ENCODE measurements around the gene ABLIM1. TPM values are rescaled to one million over a fixed set of nuclear protein-coding genes. Genes with fewer than 3 reads are reported as not detected.

ABLIM1 gene
- total and polyA plus RNA-seq, 10 of the 15 experiments (the other 5 are each of a cell fraction or from before 2014, with no cell fraction given): 14.2 to 50.5 (median 28.1) TPM

GRCh38 chr10:114624951-114625780 is 32.9 kb downstream of the ABLIM1 start (continued):
- TF ChIP-seq CTCF (IDR thresholded peaks at IDR 0.05 in 2 of 3, conservative IDR thresholded peaks at IDR 0.05 in 1 of 3; ENCODE audit: control insufficient read depth in 2 of 3, extremely low read depth in 1 of 3, insufficient read depth in 1 of 3, low read depth in 3 of 3, low read length in 3 of 3): no peak

- Histone ChIP-seq H3K9me3 (replicated peaks; ENCODE audit: control insufficient read depth, insufficient read depth, low read length) (no peaks in the 10 kb centered on the region; the same call in 2 of the 3 replicates), H3K4me2 (ENCODE audit: control insufficient read depth, insufficient read depth) (no peak overlapping the region), H3K4me3 (no peak overlapping the region), H3K4me1 (ENCODE audit: control insufficient read depth, insufficient read depth, low read length) (no peaks in the 10 kb centered on the region), H3K27me3 (replicated peaks in 1 of 2; ENCODE audit: control insufficient read depth in 2 of 2, insufficient read depth in 2 of 2, low read length in 1 of 2) (peaks cover 0 to 3% of the 10 kb centered on the region in 2 experiments; a peak in 2 of 4 replicates), H3K36me3 (ENCODE audit: control insufficient read depth in 2 of 2, insufficient read depth in 2 of 2, low read length in 1 of 2) (no peaks in the 10 kb centered on the region), H3K9ac (ENCODE audit: control insufficient read depth, insufficient read depth, low read length) (no peak overlapping the region), H3K27ac (ENCODE audit: control insufficient read depth, insufficient read depth) (no peak overlapping the region), H2AFZ (ENCODE audit: control insufficient read depth, low read depth, low read length) (no peak overlapping the region), H3K79me2 (ENCODE audit: control insufficient read depth, insufficient read depth, low read length) (no peaks in the 10 kb centered on the region), H4K20me1 (ENCODE audit: control insufficient read depth, insufficient read depth) (no peaks in the 10 kb centered on the region)
- in situ Hi-C loops (cut with MboI): no loop called here
- intact Hi-C loops (cut with micrococcal nuclease; ENCODE audit: unreplicated experiment): no loop called here
- no peak for TF ChIP-seq JUNB (IDR thresholded peaks at IDR 0.05)
- ChIA-PET RAD21 (ENCODE audit: unreplicated experiment) (no interaction called here), SMC1A (ENCODE audit: uncharacterized antibody, unreplicated experiment) (no interaction called here), CTCF (no interaction called here), POLR2A (no interaction called here)
- 24% methylated on average over 2 of the region's 2 CpGs for WGBS (ENCODE audit: insufficient coverage, insufficient replicate concordance, low lambda C conversion rate, missing lambda C conversion rate)
- no TSS peak for BruUV-seq (replicated peaks)
- DNase-seq (ENCODE audit: low read depth, low spot score) (no peak), FAIRE-seq (no peak), ATAC-seq (no peak)
These were observed 33.7 kb downstream of the ABLIM1 start for GRCh38 chr10:114624422-114624821.
